DND-41 (cell line): ENCODE measurements around the gene KLLN.
A peak's percentile ranks its signal among the peaks of the same experiment; 100 is the strongest.

Source experiments
- ATAC-seq: fragments of 200-7000 bp; cut with Tn5 transposase; 3 replicates; pipeline ENCODE4 v1.9.1; 2021; ENCODE audit warnings: low read depth; ENCODE audit not compliant: insufficient read depth
- DNase-seq: peaks from one replicate; pipeline ENCODE4 v3.0.0-alpha.2; 2020
- H2AFZ ChIP-seq: 2 replicates; pipeline ENCODE4 v1.6.0; 2012; ENCODE audit warnings: low read depth, low read length
- H3K27ac ChIP-seq: 2 replicates; pipeline ENCODE4 v1.5.1; 2012; ENCODE audit warnings: low read length, inconsistent platforms
- H3K27me3 ChIP-seq: fragments of 200-600 bp; sonication (generic); 2 replicates; pipeline ENCODE4 v1.6.0; 2012; ENCODE audit warnings: low read length, mild to moderate bottlenecking, inconsistent platforms; ENCODE audit not compliant: insufficient read depth, poor library complexity
- H3K36me3 ChIP-seq: 2 replicates; pipeline ENCODE4 v1.5.1; 2012; ENCODE audit warnings: low read length, inconsistent platforms; ENCODE audit not compliant: insufficient read depth
- H3K4me1 ChIP-seq: 2 replicates; pipeline ENCODE4 v1.5.1; 2012; ENCODE audit warnings: mild to moderate bottlenecking, low read length; ENCODE audit not compliant: insufficient read depth
- H3K4me2 ChIP-seq: 2 replicates; pipeline ENCODE4 v1.6.0; 2012; ENCODE audit warnings: mild to moderate bottlenecking, moderate library complexity, low read length, inconsistent platforms; ENCODE audit not compliant: insufficient read depth
- H3K4me3 ChIP-seq, 2 experiments: fragments of 200-600 bp in 1 of 2; shearing (Covaris generic) in 1 of 2; 2 replicates each; pipeline ENCODE4 v1.5.1; 2012 to 2016; ENCODE audit warnings: inconsistent platforms in 2 of 2, low read length in 2 of 2, mild to moderate bottlenecking in 2 of 2, low read depth in 1 of 2, moderate library complexity in 1 of 2
- H3K79me2 ChIP-seq: 2 replicates; pipeline ENCODE4 v1.6.0; 2012; ENCODE audit warnings: low read length, inconsistent platforms; ENCODE audit not compliant: insufficient read depth
- H3K9ac ChIP-seq: 2 replicates; pipeline ENCODE4 v1.6.0; 2012; ENCODE audit warnings: low read depth, mild to moderate bottlenecking, inconsistent platforms, low read length, moderate library complexity
- H3K9me3 ChIP-seq: 2 replicates; pipeline ENCODE4 v1.5.1; 2012; ENCODE audit warnings: low read length, moderate library complexity, mild to moderate bottlenecking, inconsistent platforms; ENCODE audit not compliant: insufficient read depth, severe bottlenecking
- H4K20me1 ChIP-seq: 2 replicates; pipeline ENCODE4 v1.6.0; 2012; ENCODE audit warnings: low read length; ENCODE audit not compliant: insufficient read depth
- CTCF ChIP-seq: IDR thresholded peaks from 2 replicates; pipeline ENCODE4 v1.5.1; 2012; ENCODE audit warnings: borderline replicate concordance, low read length, moderate library complexity, mild to moderate bottlenecking; ENCODE audit not compliant: poor library complexity, severe bottlenecking; ENCODE audit errors: extremely low read depth
- EZH2 ChIP-seq: IDR thresholded peaks from 3 replicates; pipeline ENCODE4 v1.6.1; 2012; ENCODE audit warnings: borderline replicate concordance, low read depth, mild to moderate bottlenecking, moderate library complexity, low read length, inconsistent platforms; ENCODE audit not compliant: severe bottlenecking

Gene KLLN

GRCh38 chr10:87816898-87817608, 46.3 kb downstream of the KLLN start:
- H2AFZ ChIP-seq, result peak overlapping the region; percentile 99; the same call in 1 of the 2 replicates
- H3K36me3 ChIP-seq, result peaks cover 23% of the 10 kb centered on the region
- H3K27ac ChIP-seq, result peak overlapping the region; percentile 91

GRCh38 chr10:87816163-87816897, 47.0 kb downstream of the KLLN start:
- H4K20me1 ChIP-seq, result peaks cover 24% of the 10 kb centered on the region
- DNase-seq, result no peak
- no peak overlapping the region for H2AFZ ChIP-seq
- H3K4me3 ChIP-seq, result peak overlapping the region; percentile 93 to 96; a peak in 3 of 4 replicates
- no peaks in the 10 kb centered on the region for H3K9me3 ChIP-seq
- H3K27me3 ChIP-seq, result no peaks in the 10 kb centered on the region
- peaks cover 67% of the 10 kb centered on the region for H3K79me2 ChIP-seq
- H3K27ac ChIP-seq, result peak overlapping the region; percentile 91; the same call in 1 of the 2 replicates
- H3K36me3 ChIP-seq, result peaks cover 31% of the 10 kb centered on the region
- H3K4me2 ChIP-seq, result peak overlapping the region; percentile 97
- no peak for ATAC-seq
- H3K9ac ChIP-seq, result peak overlapping the region; percentile 89
- H3K4me1 ChIP-seq, result peaks cover 47% of the 10 kb centered on the region
- TF ChIP-seq EZH2 (no peak), CTCF (no peak)

More at GRCh38 chr10:87816898-87817608, 46.3 kb downstream of the KLLN start:
- Histone ChIP-seq H3K79me2 (peaks cover 60% of the 10 kb centered on the region), H3K4me3 (peak overlapping the region; percentile 93 to 96), H3K9ac (peak overlapping the region; percentile 89), H3K4me1 (peaks cover 47% of the 10 kb centered on the region), H3K4me2 (peak overlapping the region; percentile 97), H3K9me3 (no peaks in the 10 kb centered on the region), H4K20me1 (peaks cover 24% of the 10 kb centered on the region), H3K27me3 (no peaks in the 10 kb centered on the region)
- no peak for ATAC-seq
- TF ChIP-seq CTCF (no peak), EZH2 (no peak)
- no peak for DNase-seq
